ENCODE data around the gene LCE3B.

- TF ChIP-seq, protein P1, sequence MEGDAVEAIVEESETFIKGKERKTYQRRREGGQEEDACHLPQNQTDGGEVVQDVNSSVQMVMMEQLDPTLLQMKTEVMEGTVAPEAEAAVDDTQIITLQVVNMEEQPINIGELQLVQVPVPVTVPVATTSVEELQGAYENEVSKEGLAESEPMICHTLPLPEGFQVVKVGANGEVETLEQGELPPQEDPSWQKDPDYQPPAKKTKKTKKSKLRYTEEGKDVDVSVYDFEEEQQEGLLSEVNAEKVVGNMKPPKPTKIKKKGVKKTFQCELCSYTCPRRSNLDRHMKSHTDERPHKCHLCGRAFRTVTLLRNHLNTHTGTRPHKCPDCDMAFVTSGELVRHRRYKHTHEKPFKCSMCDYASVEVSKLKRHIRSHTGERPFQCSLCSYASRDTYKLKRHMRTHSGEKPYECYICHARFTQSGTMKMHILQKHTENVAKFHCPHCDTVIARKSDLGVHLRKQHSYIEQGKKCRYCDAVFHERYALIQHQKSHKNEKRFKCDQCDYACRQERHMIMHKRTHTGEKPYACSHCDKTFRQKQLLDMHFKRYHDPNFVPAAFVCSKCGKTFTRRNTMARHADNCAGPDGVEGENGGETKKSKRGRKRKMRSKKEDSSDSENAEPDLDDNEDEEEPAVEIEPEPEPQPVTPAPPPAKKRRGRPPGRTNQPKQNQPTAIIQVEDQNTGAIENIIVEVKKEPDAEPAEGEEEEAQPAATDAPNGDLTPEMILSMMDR (IDR thresholded peaks at IDR 0.05): no peak
- TF ChIP-seq POLR2A (IDR thresholded peaks at IDR 0.05): no peak
- TF ChIP-seq POLR2AphosphoS5 (IDR thresholded peaks at IDR 0.05): no peak
Observed at GRCh38 chr1:152582647-152583046, 31.0 kb upstream of the LCE3B start.
